ENCODE results near the gene IL12RB1. TPM values are rescaled to one million over a fixed set of nuclear protein-coding genes. Genes with fewer than 3 reads are reported as not detected.

The IL12RB1 gene
- polyA plus RNA-seq, 1 donor (not counting 4 experiments of a cell fraction or from before 2014, with no cell fraction given): 0.09 TPM

DNA sequence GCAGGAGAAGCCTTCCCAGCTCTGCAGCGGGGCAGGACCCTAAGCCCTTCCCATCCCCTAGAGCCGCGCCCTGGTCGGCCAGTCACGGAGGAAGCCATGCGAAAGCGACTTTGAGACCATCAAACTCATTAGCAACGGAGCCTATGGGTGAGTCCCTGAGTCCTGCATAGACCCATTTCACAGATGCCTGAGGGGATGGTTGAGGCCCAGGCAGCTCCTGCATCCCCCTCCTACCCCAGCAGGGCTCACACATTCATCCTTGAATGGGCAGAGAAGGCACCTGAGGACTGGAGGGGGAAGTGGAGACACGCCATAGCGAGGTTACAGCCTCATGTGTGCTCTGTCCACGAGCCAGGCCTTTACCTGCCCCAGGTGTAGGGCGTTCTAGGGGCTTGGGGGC, 42.1 kb upstream of the IL12RB1 start:
- FAIRE-seq (no peak), DNase-seq (ENCODE audit: low read depth, low spot score) (no peak)
- H4K20me1 ChIP-seq (ENCODE audit: control insufficient read depth, extremely low read depth, insufficient read depth, low read length): no peaks in the 10 kb centered on the region
- no peaks in the 10 kb centered on the region for H3K79me2 ChIP-seq (ENCODE audit: control insufficient read depth, insufficient read depth, low read length)
- H2AFZ ChIP-seq (ENCODE audit: control insufficient read depth, low read length): no peak overlapping the region
- no peaks in the 10 kb centered on the region for H3K9me3 ChIP-seq (ENCODE audit: control insufficient read depth, low read depth, low read length)
- TF ChIP-seq, protein P1, sequence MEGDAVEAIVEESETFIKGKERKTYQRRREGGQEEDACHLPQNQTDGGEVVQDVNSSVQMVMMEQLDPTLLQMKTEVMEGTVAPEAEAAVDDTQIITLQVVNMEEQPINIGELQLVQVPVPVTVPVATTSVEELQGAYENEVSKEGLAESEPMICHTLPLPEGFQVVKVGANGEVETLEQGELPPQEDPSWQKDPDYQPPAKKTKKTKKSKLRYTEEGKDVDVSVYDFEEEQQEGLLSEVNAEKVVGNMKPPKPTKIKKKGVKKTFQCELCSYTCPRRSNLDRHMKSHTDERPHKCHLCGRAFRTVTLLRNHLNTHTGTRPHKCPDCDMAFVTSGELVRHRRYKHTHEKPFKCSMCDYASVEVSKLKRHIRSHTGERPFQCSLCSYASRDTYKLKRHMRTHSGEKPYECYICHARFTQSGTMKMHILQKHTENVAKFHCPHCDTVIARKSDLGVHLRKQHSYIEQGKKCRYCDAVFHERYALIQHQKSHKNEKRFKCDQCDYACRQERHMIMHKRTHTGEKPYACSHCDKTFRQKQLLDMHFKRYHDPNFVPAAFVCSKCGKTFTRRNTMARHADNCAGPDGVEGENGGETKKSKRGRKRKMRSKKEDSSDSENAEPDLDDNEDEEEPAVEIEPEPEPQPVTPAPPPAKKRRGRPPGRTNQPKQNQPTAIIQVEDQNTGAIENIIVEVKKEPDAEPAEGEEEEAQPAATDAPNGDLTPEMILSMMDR (optimal IDR thresholded peaks at IDR 0.05 in 1 of 3, IDR thresholded peaks at IDR 0.05 in 1 of 3, conservative IDR thresholded peaks at IDR 0.05 in 1 of 3; ENCODE audit: extremely low read depth in 1 of 3, insufficient read depth in 2 of 3, low read length in 3 of 3): no peak
- no peak for TF ChIP-seq EZH2 (IDR thresholded peaks at IDR 0.05; ENCODE audit: low read length)
- no peak overlapping the region for H3K4me2 ChIP-seq (ENCODE audit: control insufficient read depth, extremely low read depth, insufficient read depth, low read depth, low read length)
- no peaks in the 10 kb centered on the region for H3K9me1 ChIP-seq (ENCODE audit: control insufficient read depth, extremely low read depth, insufficient read depth, low read length)
- H3K36me3 ChIP-seq (ENCODE audit: control insufficient read depth in 2 of 2, extremely low read depth in 1 of 2, insufficient read depth in 2 of 2, low read length in 2 of 2): peaks cover 0 to 6% of the 10 kb centered on the region in 2 experiments
- H3K4me3 ChIP-seq (ENCODE audit: control insufficient read depth in 2 of 3, extremely low read depth in 1 of 3, insufficient read depth in 2 of 3, low read depth in 1 of 3, low read length in 3 of 3): no peak overlapping the region
- no peaks in the 10 kb centered on the region for H3K4me1 ChIP-seq (ENCODE audit: control insufficient read depth, extremely low read depth, insufficient read depth, low read length)
- H3K9ac ChIP-seq (ENCODE audit: control insufficient read depth, extremely low read depth, insufficient read depth, low read length): no peak overlapping the region
- H3K27me3 ChIP-seq (ENCODE audit: control insufficient read depth, extremely low read depth, insufficient read depth, low read length): no peaks in the 10 kb centered on the region
- dilution Hi-C loops (cut with MboI; ENCODE audit: extremely low pct_ligation_motif_present, low sequenced_read_pairs): no loop called here
- H3K27ac ChIP-seq (ENCODE audit: control insufficient read depth, insufficient read depth, low read length): no peak overlapping the region

DNA sequence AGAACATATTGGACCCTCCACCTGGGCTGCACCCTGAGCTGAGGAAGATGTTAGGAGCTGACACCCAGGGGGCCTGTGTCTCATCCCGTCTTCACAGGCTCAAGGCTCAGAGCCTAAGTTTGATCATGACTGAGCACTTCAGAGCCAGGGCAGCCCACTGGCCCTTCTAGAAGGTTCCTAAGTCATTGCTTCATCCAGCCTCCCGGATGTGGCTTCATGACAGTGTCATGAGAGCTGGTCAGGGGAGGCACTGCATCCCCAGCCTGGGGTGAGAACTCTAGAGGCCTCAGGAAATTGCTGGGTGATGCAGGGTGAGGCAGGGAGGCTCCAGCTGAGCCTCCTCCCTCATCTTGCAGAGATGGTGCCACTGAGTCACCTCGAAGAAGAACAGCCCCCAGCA, 41.3 kb upstream of the IL12RB1 start:
- Histone ChIP-seq H3K27me3 (ENCODE audit: control insufficient read depth, extremely low read depth, insufficient read depth, low read length) (no peaks in the 10 kb centered on the region), H3K9ac (ENCODE audit: control insufficient read depth, extremely low read depth, insufficient read depth, low read length) (no peak overlapping the region), H2AFZ (ENCODE audit: control insufficient read depth, low read length) (no peak overlapping the region), H4K20me1 (ENCODE audit: control insufficient read depth, extremely low read depth, insufficient read depth, low read length) (no peaks in the 10 kb centered on the region), H3K9me3 (ENCODE audit: control insufficient read depth, low read depth, low read length) (no peaks in the 10 kb centered on the region), H3K9me1 (ENCODE audit: control insufficient read depth, extremely low read depth, insufficient read depth, low read length) (no peaks in the 10 kb centered on the region), H3K27ac (ENCODE audit: control insufficient read depth, insufficient read depth, low read length) (no peak overlapping the region), H3K4me1 (ENCODE audit: control insufficient read depth, extremely low read depth, insufficient read depth, low read length) (no peaks in the 10 kb centered on the region), H3K36me3 (ENCODE audit: control insufficient read depth in 2 of 2, extremely low read depth in 1 of 2, insufficient read depth in 2 of 2, low read length in 2 of 2) (peaks cover 0 to 9% of the 10 kb centered on the region in 2 experiments), H3K4me2 (ENCODE audit: control insufficient read depth, extremely low read depth, insufficient read depth, low read depth, low read length) (no peak overlapping the region), H3K4me3 (ENCODE audit: control insufficient read depth in 2 of 3, extremely low read depth in 1 of 3, insufficient read depth in 2 of 3, low read depth in 1 of 3, low read length in 3 of 3) (no peak overlapping the region), H3K79me2 (ENCODE audit: control insufficient read depth, insufficient read depth, low read length) (no peaks in the 10 kb centered on the region)
- TF ChIP-seq, protein P1 (optimal IDR thresholded peaks at IDR 0.05 in 1 of 3, IDR thresholded peaks at IDR 0.05 in 1 of 3, conservative IDR thresholded peaks at IDR 0.05 in 1 of 3; ENCODE audit: extremely low read depth in 1 of 3, insufficient read depth in 2 of 3, low read length in 3 of 3): no peak
- TF ChIP-seq EZH2 (IDR thresholded peaks at IDR 0.05; ENCODE audit: low read length): no peak
- dilution Hi-C loops (cut with MboI; ENCODE audit: extremely low pct_ligation_motif_present, low sequenced_read_pairs): no loop called here
- FAIRE-seq: no peak
- DNase-seq (ENCODE audit: low read depth, low spot score): no peak

Measured in keratinocyte (primary cell).